Heart left ventricle (tissue), 13 donors: Measurements from ENCODE around the gene SLC49A3.

Experiments
- POLR2A ChIP-seq, 2 donors: fragments of 450-650 bp; IDR thresholded peaks; one replicate each; pipeline ENCODE4 v1.6.1; 2017; ENCODE audit warnings: antibody characterized with exemption in 2 of 2, mild to moderate bottlenecking in 2 of 2, moderate library complexity in 2 of 2
- TF ChIP-seq, protein P1 (sequence below), 12 donors: fragments of 200-600 bp; sonication (generic) in 4 of 12; IDR thresholded peaks; one replicate each; pipeline versions ENCODE4 v1.5.0 to v1.8.0; 2018 to 2022; ENCODE audit warnings: antibody characterized with exemption in 12 of 12, mild to moderate bottlenecking in 5 of 12
- donor health status: ischemic (EF 13 %, LVEDD 7.1; RV severe dilation, severe dysfunction).
- donor health status: DM: no; HTN: yes; CAD: no.
- donor health status: DM: no; HTN: no; CAD: no.
- donor health status: ischemic (EF 25% LVEDD 6.9; RV normal size, moderate dysfunction).
- donor health status: ischemic (EF 25% LVEDD 5.7; RV mildly dilated, moderate dysfunction).
- donor health status: ischemic (EF 35%, LVEDD 5.7; RV mildly dilated, moderate dysfunction).
- donor health status: nonischemic (EF 11% LVEDD 7.7; RV severe dilation, severe dysfunction).
- donor health status: DM: yes; HTN: yes; CAD: no.
- donor health status: PGD.
- donor health status: ischemic (EF 29% LVEDD 5.4; RV normal size, mild dysfunction).
- donor health status: nonischemic (EF 23%, LVEDD 6.1; RV moderate dilation, normal function).

DNA sequence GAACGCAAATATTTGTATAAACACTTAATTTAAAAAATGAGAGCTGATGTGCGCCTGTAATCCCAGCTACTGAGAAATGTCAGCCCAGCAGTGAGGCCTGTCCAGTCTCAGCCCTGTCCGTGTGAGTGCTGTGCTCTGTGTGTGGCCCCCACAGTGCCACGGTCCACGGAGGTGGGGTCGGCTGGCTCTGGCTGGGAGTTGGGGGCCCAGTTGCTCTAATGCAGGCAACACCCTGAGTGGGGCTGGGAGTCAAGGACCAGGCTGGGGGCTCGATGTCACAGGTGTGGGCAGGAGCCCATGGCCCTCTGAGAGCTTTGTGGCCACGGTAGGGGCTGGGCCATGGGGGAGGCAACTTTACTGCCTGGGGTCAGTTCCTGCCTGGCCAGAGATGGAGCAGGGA, 29.5 kb upstream of the SLC49A3 start:
- TF ChIP-seq, protein P1, sequence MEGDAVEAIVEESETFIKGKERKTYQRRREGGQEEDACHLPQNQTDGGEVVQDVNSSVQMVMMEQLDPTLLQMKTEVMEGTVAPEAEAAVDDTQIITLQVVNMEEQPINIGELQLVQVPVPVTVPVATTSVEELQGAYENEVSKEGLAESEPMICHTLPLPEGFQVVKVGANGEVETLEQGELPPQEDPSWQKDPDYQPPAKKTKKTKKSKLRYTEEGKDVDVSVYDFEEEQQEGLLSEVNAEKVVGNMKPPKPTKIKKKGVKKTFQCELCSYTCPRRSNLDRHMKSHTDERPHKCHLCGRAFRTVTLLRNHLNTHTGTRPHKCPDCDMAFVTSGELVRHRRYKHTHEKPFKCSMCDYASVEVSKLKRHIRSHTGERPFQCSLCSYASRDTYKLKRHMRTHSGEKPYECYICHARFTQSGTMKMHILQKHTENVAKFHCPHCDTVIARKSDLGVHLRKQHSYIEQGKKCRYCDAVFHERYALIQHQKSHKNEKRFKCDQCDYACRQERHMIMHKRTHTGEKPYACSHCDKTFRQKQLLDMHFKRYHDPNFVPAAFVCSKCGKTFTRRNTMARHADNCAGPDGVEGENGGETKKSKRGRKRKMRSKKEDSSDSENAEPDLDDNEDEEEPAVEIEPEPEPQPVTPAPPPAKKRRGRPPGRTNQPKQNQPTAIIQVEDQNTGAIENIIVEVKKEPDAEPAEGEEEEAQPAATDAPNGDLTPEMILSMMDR (IDR thresholded peaks at IDR 0.05) = no peak
- no peak for TF ChIP-seq POLR2A (IDR thresholded peaks at IDR 0.05)
